Esophagus (tissue), 2 donors: ENCODE results near the gene ZNF124. TPM values are rescaled to one million over a fixed set of nuclear protein-coding genes. Genes with fewer than 3 reads are reported as not detected.
"Not testable (repeated sequence)": the region's sequence is repeated elsewhere in the genome, so short reads cannot be mapped to it uniquely, and the experiment has no call there.

ENCODE experiments used
- H3K27ac ChIP-seq, 2 donors: one replicate each; pipeline ENCODE4 v1.5.1; 2013; ENCODE audit warnings: low read depth in 2 of 2, mild to moderate bottlenecking in 2 of 2, inconsistent platforms in 1 of 2, low read length in 1 of 2, moderate library complexity in 1 of 2
- H3K27me3 ChIP-seq, 2 donors: one replicate each; pipeline ENCODE4 v1.6.1; 2013; ENCODE audit warnings: low read length in 2 of 2, control low read depth in 1 of 2, mild to moderate bottlenecking in 1 of 2; ENCODE audit not compliant: insufficient read depth in 2 of 2, control insufficient read depth in 1 of 2
- H3K36me3 ChIP-seq, 2 donors: one replicate each; pipeline ENCODE4 v1.6.1; 2013; ENCODE audit warnings: low read length in 1 of 2; ENCODE audit not compliant: control insufficient read depth in 2 of 2, insufficient read depth in 2 of 2
- H3K4me1 ChIP-seq, 2 donors: one replicate each; pipeline ENCODE4 v1.6.1; 2013; ENCODE audit warnings: low read length in 1 of 2; ENCODE audit not compliant: control insufficient read depth in 2 of 2, insufficient read depth in 2 of 2
- H3K4me3 ChIP-seq, 2 donors: one replicate each; pipeline ENCODE4 v1.5.1; 2013; ENCODE audit warnings: low read length in 2 of 2, mild to moderate bottlenecking in 2 of 2, low read depth in 1 of 2, moderate library complexity in 1 of 2
- H3K9me3 ChIP-seq, 2 donors: one replicate each; pipeline ENCODE4 v1.6.1; 2013; ENCODE audit warnings: mild to moderate bottlenecking in 2 of 2, low read depth in 1 of 2, low read length in 1 of 2, moderate library complexity in 1 of 2; ENCODE audit not compliant: control insufficient read depth in 2 of 2, insufficient read depth in 1 of 2
- WGBS, 2 donors: extraction: QIAGEN DNeasy Blood & Tissue Kit; methylation state at CpG; one replicate each; pipeline ENCODE4 v1.1.7; 2013; 5-methylcytosine and 5-hydroxymethylcytosine counted together
- polyA plus RNA-seq, 2 donors: library from polyadenylated mRNA; stranded (reverse); fragments of 200-250 nt; gene quantifications; one replicate each; pipeline ENCODE4 v1.2.3, GENCODE V29; 2013
- donor health status: healthy with polysubstance abuse.
- donor health status: Bipolar disorder and iron deficiency.

The ZNF124 gene
- polyA plus RNA-seq, 2 donors: 0.53 to 1.2 TPM

- no peaks in the 10 kb centered on the region for H3K4me1 ChIP-seq
- H3K27me3 ChIP-seq: no peaks in the 10 kb centered on the region
- H3K4me3 ChIP-seq: no peak overlapping the region
- no peak overlapping the region for H3K27ac ChIP-seq
- WGBS, 2 donors: 88 to 95% methylated on average over 5 of the region's 5 CpGs
- H3K36me3 ChIP-seq: no peaks in the 10 kb centered on the region
- peaks cover 0 to 2% of the 10 kb centered on the region in 2 donors for H3K9me3 ChIP-seq
These were observed 3.6 kb upstream of the ZNF124 start for GRCh38 chr1:247175458-247175857.

DNA sequence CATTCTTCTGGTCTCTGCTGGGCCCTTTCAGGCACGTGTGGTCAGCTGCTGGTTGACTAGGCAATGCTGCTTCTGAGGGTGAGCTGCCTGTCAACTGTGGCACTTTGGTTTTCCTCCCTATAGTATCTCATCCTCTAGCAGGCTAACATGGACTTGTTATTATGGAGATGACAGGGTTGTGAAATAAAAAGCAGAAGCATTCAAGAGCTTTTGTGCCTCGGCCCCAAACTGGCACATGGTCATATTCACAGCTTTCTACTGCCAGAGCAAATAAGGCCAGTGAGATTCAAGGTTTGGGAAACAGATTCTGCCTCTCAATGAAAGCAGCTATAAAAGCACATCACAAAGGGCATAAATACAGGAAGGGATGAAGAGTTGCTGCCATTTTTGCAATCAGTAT lies 1.6 kb upstream of the ZNF124 start:
- H3K27ac ChIP-seq: no peak overlapping the region
- no peaks in the 10 kb centered on the region for H3K36me3 ChIP-seq
- no peaks in the 10 kb centered on the region for H3K9me3 ChIP-seq
- WGBS, 2 donors: 65 to 68% methylated on average over 2 of the region's 2 CpGs
- H3K4me3 ChIP-seq: no peak overlapping the region
- H3K27me3 ChIP-seq: no peaks in the 10 kb centered on the region
- no peaks in the 10 kb centered on the region for H3K4me1 ChIP-seq

GRCh38 chr1:247172996-247173395 lies 1.2 kb upstream of the ZNF124 start:
- H3K4me1 ChIP-seq: no peaks in the 10 kb centered on the region
- no peak overlapping the region for H3K4me3 ChIP-seq
- WGBS, 2 donors: 79 to 87% methylated on average over 4 of the region's 4 CpGs
- no peak overlapping the region for H3K27ac ChIP-seq
- no peaks in the 10 kb centered on the region for H3K27me3 ChIP-seq
- H3K9me3 ChIP-seq: no peaks in the 10 kb centered on the region
- no peaks in the 10 kb centered on the region for H3K36me3 ChIP-seq

DNA sequence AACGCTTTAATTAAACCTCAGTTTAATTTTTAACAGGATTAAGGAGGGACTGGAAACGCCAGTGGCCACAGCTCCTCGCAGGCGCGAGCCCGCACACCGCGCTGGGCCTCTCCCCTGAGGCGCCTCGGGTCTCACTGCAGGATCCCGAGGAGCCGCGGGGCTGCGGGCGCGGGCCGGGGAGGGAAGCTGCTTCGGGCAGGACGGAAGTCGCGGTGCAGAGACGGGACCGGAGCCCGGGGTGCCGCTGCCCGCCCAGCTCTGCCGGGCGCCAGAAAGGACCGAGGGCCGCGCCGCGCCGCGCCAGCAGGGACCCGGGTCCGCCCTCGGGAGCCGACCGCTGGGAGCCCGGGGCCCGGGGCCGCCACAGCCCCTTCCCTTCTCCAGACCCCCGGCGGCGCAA lies 377 bp downstream of the ZNF124 start:
- H3K27ac ChIP-seq, H3K4me1 ChIP-seq, H3K27me3 ChIP-seq, H3K9me3 ChIP-seq, H3K36me3 ChIP-seq, H3K4me3 ChIP-seq: not testable (repeated sequence)
- no CpG with 5 or more reads among the region's 46 CpGs for WGBS, 2 donors

DNA sequence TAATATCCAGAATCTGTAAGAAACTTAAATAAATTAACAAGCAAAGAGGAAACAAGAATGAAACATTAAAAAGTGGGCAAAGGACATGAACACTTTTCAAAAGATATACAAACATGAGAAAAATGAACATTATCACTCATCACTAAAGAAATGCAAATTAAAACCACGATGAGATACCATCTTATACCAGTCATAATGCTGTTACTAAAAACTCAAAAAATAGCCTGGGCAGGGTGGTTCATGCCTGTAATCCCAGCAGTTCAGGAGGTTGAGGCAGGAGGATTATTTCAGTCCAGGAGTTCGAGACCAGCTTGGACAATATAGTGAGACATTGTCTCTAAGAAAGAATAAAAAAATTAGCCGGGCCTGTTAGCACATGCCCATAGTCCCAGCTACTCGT lies 6.1 kb downstream of the ZNF124 start:
- H3K4me1 ChIP-seq: no peaks in the 10 kb centered on the region
- H3K4me3 ChIP-seq: no peak overlapping the region
- H3K9me3 ChIP-seq: no peaks in the 10 kb centered on the region
- no peak overlapping the region for H3K27ac ChIP-seq
- no peaks in the 10 kb centered on the region for H3K36me3 ChIP-seq
- no peaks in the 10 kb centered on the region for H3K27me3 ChIP-seq
- 87 to 91% methylated on average over 4 of the region's 4 CpGs for WGBS, 2 donors

DNA sequence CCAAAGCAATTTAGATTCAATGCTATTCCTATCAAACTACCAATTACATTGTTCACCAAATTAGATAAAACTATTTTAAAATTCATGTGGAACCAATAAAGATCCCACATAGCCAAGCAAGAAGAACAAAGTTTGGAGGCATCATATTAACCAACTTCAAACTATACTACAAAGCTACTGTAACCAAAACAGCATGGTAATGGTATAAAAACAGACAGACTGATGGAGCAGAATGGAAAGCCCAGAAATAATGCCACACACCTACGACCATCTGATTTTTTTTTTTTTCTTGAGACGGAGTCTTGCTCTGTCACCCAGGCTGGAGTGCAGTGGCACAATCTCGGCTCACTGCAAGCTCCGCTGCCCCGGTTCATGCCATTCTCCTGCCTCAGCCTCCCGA lies 7.1 kb downstream of the ZNF124 start:
- 97 to 98% methylated on average over 6 of the region's 6 CpGs for WGBS, 2 donors

GRCh38 chr1:247156787-247157232 lies 15.0 kb downstream of the ZNF124 start:
- H3K4me1 ChIP-seq: no peaks in the 10 kb centered on the region
- peaks cover 2 to 16% of the 10 kb centered on the region in 2 donors for H3K9me3 ChIP-seq
- no peaks in the 10 kb centered on the region for H3K27me3 ChIP-seq
- no peak overlapping the region for H3K27ac ChIP-seq
- H3K36me3 ChIP-seq: peaks cover 8 to 9% of the 10 kb centered on the region in 2 donors
- WGBS, 2 donors: 96 to 98% methylated on average over 6 of the region's 6 CpGs
- no peak overlapping the region for H3K4me3 ChIP-seq

More for the DNA sequence above, 7.1 kb downstream of the ZNF124 start:
- Histone ChIP-seq H3K4me3 (no peak overlapping the region), H3K27ac (no peak overlapping the region), H3K9me3 (no peaks in the 10 kb centered on the region), H3K36me3 (no peaks in the 10 kb centered on the region), H3K4me1 (no peaks in the 10 kb centered on the region), H3K27me3 (no peaks in the 10 kb centered on the region)

DNA sequence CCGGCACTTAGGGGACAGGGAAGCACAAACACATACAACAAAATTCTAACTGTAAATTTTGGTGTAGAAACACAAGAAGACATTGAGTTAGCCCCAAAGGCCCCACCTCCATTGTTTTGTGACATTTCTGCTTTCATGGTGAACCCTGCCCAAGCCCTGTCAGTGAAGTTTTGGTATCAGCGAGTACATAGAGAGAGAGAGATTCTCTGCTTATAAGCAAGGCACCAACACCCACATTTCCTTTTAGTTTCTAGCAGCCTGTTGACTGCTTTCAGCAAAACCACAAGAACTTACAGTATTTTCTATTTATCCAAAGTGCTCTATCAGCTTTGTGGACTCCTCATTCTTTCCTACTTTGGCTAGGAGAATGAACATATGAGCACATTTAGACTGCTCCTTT lies 24.0 kb downstream of the ZNF124 start:
- no peak overlapping the region for H3K4me3 ChIP-seq
- peaks cover 2 to 11% of the 10 kb centered on the region in 2 donors for H3K9me3 ChIP-seq
- WGBS, 2 donors: 93 to 95% methylated on average over 2 of the region's 2 CpGs
- H3K36me3 ChIP-seq: peaks cover 2 to 6% of the 10 kb centered on the region in 2 donors
- H3K4me1 ChIP-seq: no peaks in the 10 kb centered on the region
- H3K27ac ChIP-seq: no peak overlapping the region
- H3K27me3 ChIP-seq: no peaks in the 10 kb centered on the region

GRCh38 chr1:247147120-247147519 lies 24.7 kb downstream of the ZNF124 start:
- WGBS, 2 donors: 92 to 98% methylated on average over 10 of the region's 10 CpGs
- not testable (repeated sequence) for H3K36me3 ChIP-seq, H3K27me3 ChIP-seq, H3K27ac ChIP-seq, H3K4me1 ChIP-seq, H3K4me3 ChIP-seq
- H3K9me3 ChIP-seq: peaks cover 2 to 11% of the 10 kb centered on the region in 2 donors

GRCh38 chr1:247146671-247147070 lies 25.1 kb downstream of the ZNF124 start:
- H3K4me1 ChIP-seq: no peaks in the 10 kb centered on the region
- H3K27me3 ChIP-seq: no peaks in the 10 kb centered on the region
- 96 to 99% methylated on average over 3 of the region's 3 CpGs for WGBS, 2 donors
- H3K4me3 ChIP-seq: no peak overlapping the region
- H3K27ac ChIP-seq: no peak overlapping the region
- H3K9me3 ChIP-seq: peaks cover 4 to 14% of the 10 kb centered on the region in 2 donors
- peaks cover 2 to 8% of the 10 kb centered on the region in 2 donors for H3K36me3 ChIP-seq
